HAP-1 (cell line): Measurements from ENCODE around the gene NKD2.
"Not testable (repeated sequence)": the region's sequence is repeated elsewhere in the genome, so short reads cannot be mapped to it uniquely, and the experiment has no call there.

Experiments used
- DNase-seq, 2 experiments: peaks; one replicate each; pipeline ENCODE4 v3.0.0-alpha.2; 2016 to 2020; ENCODE audit warnings: low spot score in 2 of 2
- H3K27me3 ChIP-seq: fragments of 250-450 bp; sonication (Bioruptor Pico); 2 replicates; pipeline ENCODE4 v1.5.1; 2020; ENCODE audit warnings: low read depth, mild to moderate bottlenecking, moderate library complexity
- H3K36me3 ChIP-seq: fragments of 250-450 bp; sonication (Bioruptor Pico); replicated peaks from 2 replicates; pipeline ENCODE4 v1.5.1; 2020; ENCODE audit warnings: mild to moderate bottlenecking
- H3K4me1 ChIP-seq: fragments of 250-450 bp; sonication (Bioruptor Pico); 2 replicates; pipeline ENCODE4 v1.5.1; 2020; ENCODE audit warnings: mild to moderate bottlenecking
- H3K4me3 ChIP-seq: fragments of 250-450 bp; sonication (Bioruptor Pico); 2 replicates; pipeline ENCODE4 v1.5.1; 2020; ENCODE audit warnings: mild to moderate bottlenecking, moderate library complexity
- H3K9me3 ChIP-seq: fragments of 250-450 bp; sonication (Bioruptor Pico); 2 replicates; pipeline ENCODE4 v1.5.1; 2020; ENCODE audit warnings: mild to moderate bottlenecking, moderate library complexity
- in situ Hi-C: fragments of 300-500 bp; cut with MboI; formaldehyde crosslinking; loops from 3 replicates; pipeline ENCODE4 v1.14.3; 2020; ENCODE audit warnings: low sequenced_read_pairs, inconsistent platforms, mixed read lengths

Gene NKD2

DNA sequence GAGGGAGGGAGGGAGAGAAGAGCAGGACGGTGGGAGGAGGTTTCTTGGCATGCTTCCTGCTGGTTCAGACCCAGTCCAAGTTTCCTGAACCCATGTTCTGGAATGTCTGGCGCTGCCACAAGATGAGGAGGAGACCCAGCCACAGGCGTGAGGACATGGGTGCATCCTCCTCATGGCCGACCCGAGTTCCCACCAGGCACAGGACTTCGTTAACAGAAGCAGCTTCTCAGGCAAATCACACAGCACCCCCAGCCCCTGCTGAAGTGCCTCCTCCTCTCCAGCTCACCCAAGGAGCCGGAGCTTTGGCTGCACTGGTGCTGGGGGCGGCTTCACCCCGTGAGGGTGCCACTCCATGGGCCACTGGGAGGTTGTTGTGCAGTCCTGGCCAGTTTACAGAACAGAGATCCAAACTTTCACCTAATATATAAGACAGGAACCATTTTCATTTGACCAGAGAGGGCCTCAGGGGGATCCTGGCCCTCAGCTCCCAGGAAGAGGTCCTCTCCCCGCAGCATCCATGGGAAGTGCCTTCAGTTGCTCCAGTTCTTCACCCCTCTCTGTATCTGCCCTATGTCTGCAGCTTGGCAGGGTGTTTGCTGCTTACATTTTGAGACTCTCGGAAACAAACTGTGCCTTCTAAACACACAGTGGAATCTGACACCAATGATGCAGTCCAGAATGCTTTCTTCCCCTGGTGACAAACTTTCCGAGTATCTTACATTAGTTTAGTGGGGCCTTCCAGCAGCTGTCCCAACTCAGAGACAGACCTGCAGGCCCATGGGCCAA lies 10.2 kb upstream of the NKD2 start:
- H3K36me3 ChIP-seq, result no peaks in the 10 kb centered on the region; the same call in 1 of the 2 replicates
- no peaks in the 10 kb centered on the region for H3K27me3 ChIP-seq
- H3K4me3 ChIP-seq, result no peak overlapping the region
- no peaks in the 10 kb centered on the region for H3K4me1 ChIP-seq
- in situ Hi-C loops, result no loop called here
- no peaks in the 10 kb centered on the region; the same call in 1 of the 2 replicates for H3K9me3 ChIP-seq
- DNase-seq, result peak in 1 of 2 experiments; percentile 3

DNA sequence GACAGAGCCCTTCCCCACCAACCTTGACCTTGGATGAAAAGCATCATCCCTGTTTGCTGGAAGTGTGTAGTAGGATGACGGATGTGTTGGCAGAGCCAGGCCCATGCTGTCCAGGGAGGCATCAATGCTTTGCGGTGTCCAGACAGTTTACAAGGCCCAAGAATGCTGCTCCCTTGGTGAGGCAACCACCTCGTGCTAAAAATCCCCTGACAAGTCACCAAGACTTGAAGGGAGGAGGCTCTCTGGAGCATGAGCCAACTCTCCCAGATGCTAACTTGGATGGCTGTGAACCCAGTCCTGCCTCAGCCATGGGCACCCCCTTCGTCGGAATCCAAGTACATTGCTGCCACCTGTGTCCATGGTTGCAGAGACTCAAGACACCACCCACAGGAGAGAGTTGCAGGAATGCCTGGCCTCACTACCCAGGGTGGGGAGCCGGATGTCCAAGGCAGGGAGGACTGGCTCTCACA lies 9.5 kb upstream of the NKD2 start:
- Histone ChIP-seq H3K4me1 (no peaks in the 10 kb centered on the region), H3K9me3 (no peaks in the 10 kb centered on the region; the same call in 1 of the 2 replicates), H3K27me3 (no peaks in the 10 kb centered on the region), H3K36me3 (no peaks in the 10 kb centered on the region; the same call in 1 of the 2 replicates), H3K4me3 (no peak overlapping the region)
- in situ Hi-C loops, result no loop called here
- DNase-seq, result peak in 1 of 2 experiments; percentile 6

DNA sequence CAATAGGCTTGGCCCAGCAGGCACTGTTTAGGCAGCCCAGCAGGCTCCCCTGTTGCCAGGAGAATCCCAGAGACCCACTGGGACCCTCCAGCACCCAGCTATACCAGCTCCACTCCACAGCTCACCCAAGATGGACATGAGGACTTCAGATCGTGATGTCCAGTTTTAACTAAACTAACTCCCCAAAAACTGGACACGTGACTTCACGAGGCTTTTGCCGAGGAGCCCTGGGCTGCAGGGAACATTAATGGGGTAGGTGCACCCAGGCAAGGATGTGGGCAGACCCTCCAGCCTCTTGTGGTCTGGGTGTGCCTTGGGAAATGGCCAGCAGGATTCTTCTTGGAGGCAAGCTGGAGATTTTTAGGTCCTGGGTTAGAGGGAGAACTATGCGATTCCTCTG lies 8.9 kb upstream of the NKD2 start:
- Histone ChIP-seq H3K4me3 (no peak overlapping the region), H3K4me1 (no peaks in the 10 kb centered on the region), H3K36me3 (no peaks in the 10 kb centered on the region; the same call in 1 of the 2 replicates), H3K9me3 (no peaks in the 10 kb centered on the region; the same call in 1 of the 2 replicates), H3K27me3 (no peaks in the 10 kb centered on the region)
- DNase-seq, result no peak
- in situ Hi-C loops, result no loop called here

DNA sequence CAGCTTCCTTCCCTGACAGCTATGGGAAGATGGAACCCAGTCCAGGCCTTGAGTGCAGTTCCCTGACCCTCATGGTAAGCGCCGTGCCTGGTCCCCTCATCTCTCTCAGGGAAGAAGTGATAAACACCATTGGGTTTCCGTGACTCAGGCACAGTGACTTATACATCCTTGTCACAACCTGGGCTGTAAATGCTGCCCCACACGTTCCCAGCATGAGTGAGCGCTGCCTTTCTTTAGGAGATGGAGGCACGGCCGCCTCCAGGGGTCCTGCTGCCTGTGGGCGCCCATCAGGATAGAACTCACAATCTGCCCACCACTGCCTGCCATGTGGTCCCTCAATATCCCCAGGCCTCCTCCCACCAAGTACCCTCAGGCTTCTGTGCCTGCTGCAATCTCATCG lies 8.3 kb upstream of the NKD2 start:
- no peaks in the 10 kb centered on the region for H3K27me3 ChIP-seq
- no peak overlapping the region for H3K4me3 ChIP-seq
- in situ Hi-C loops, result no loop called here
- H3K9me3 ChIP-seq, result no peaks in the 10 kb centered on the region; the same call in 1 of the 2 replicates
- no peak for DNase-seq
- no peaks in the 10 kb centered on the region for H3K4me1 ChIP-seq
- no peaks in the 10 kb centered on the region; the same call in 1 of the 2 replicates for H3K36me3 ChIP-seq

DNA sequence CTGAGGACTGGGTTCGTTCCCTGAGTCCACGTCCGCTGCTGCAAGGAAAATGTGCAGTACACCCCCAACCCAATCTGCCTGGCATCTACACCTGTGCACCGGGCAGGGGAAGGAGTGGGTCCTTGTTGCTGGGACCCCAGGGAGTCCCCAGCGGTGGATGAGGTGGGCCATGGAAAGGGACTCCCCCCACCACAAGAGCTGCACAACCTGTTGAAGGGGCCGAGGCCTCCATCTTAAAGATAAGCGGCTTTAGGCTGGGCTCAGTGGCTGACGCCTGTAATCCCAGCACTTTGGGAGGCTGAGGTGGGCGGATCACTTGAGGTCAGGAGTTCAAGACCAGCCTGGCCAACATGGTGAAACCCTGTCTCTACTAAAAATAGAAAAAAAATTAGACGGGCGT lies 7.8 kb upstream of the NKD2 start:
- in situ Hi-C loops, H3K4me1 ChIP-seq, H3K36me3 ChIP-seq, H3K9me3 ChIP-seq, H3K4me3 ChIP-seq, H3K27me3 ChIP-seq: not testable (repeated sequence)
- peak in 1 of 2 experiments; percentile 5 for DNase-seq

DNA sequence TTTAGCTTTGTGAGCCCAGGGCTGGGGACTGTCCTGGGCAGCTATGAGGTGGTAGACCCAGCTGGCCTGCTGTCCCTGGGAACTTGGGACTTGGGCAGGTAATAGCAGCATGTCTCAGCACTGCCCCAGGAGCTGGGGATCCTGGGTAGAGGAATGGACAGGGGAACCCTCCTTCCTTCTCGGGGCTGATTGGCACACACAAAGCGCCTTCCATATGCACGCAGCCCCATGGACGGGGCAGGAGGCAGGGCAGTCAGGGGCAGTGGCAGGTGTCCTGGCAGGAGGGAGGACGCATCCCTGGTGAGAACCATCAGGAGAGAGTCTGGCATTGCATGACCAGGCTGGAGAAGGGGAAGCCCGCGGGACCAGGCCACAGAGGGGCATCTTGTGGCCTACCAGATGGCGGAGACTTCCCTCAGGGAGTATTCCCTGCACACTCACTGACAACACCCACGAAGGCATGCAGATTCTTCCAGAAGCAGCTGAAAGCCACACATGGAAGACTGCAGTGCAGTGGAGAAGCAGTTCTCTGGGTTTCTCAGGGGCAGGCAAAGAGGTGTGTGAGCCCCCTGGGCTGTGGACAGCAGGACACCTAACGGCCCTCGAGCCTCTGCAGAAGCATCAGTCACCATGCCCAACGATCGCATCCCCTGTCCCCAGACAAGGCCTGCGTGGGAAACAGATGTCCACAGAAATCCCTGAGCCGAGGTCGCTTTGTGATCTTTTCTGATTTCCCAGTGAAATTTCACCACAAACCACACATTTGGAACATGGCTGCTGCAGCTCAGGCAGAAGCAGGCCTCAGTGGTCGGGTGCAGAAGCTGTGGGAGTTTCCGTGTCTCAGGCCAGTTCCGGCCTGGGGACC lies 7.0 kb upstream of the NKD2 start:
- Histone ChIP-seq H3K36me3 (no peaks in the 10 kb centered on the region; the same call in 1 of the 2 replicates), H3K4me3 (no peak overlapping the region), H3K27me3 (no peaks in the 10 kb centered on the region), H3K4me1 (no peaks in the 10 kb centered on the region), H3K9me3 (no peaks in the 10 kb centered on the region; the same call in 1 of the 2 replicates)
- in situ Hi-C loops, result no loop called here
- peak in 1 of 2 experiments; percentile 5 for DNase-seq

DNA sequence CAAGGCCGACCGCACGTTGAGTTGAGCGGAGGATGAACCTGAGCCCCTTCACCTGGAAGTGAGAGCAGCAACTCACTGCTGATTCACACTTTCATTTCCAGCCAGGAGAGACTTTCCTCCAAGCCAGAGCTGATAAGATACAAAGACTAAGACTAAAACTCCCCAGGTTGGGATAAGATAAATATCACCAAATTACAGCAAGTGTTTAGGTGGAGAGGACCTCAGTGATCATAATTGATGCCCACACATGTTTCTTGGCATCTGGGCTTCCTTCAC lies 6.4 kb upstream of the NKD2 start:
- no peak for DNase-seq
- Histone ChIP-seq H3K27me3 (no peaks in the 10 kb centered on the region), H3K4me3 (no peak overlapping the region), H3K4me1 (no peaks in the 10 kb centered on the region), H3K36me3 (no peaks in the 10 kb centered on the region; the same call in 1 of the 2 replicates), H3K9me3 (no peaks in the 10 kb centered on the region; the same call in 1 of the 2 replicates)
- in situ Hi-C loops, result no loop called here

DNA sequence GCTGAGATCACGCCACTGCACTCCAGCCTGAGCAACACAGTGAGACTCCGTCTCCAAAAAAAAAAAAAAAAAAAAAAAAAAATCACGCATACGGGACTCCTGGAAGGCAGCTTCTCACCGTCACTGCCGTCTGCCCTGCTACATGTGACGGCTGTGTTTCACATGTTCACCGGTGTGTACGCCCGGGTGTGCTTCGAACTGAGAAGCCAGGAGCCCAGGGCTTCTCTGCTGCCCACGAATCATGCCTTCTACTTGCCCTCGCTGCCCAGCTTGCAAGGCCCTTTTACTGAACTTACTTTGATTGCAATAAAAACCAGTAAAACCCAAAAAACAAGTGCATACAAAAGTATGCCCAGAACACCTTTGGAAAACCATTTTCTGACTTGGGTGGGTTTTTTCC lies 5.8 kb upstream of the NKD2 start:
- no peaks in the 10 kb centered on the region for H3K27me3 ChIP-seq
- in situ Hi-C loops, result no loop called here
- H3K4me1 ChIP-seq, result no peaks in the 10 kb centered on the region

DNA sequence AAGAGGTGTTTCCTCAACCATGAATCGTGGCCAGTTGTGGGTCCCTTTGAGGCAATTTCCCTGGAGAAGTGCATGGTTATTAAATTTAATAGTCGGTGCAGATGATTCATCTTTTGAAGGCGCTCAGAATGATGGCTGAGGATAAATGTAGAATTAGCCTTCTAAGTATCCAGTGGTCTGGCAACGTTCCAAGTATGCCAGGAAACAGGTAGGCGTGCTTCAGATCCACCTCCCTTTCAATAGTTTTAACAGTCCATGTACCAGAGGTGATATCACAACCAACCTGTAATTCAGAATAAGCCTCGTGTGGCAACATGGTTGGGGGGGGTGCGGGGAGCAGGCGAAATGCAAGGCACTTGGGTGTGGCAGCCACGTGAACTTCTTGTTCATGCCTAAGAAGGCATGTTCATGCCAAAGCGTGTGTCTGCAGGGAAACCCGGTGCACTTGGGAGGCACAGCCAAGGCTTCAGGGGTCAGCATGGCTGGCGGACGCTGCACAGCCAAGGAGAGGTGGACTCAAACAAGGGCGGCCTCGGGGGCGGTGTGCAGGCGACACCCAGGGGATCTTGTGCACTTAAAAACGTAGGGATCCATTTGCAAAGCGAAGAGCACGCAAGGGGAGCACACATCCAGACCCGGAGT lies 5.2 kb upstream of the NKD2 start:
- no peaks in the 10 kb centered on the region for H3K27me3 ChIP-seq
- in situ Hi-C loops, result no loop called here
- DNase-seq, result peak in 1 of 2 experiments; percentile 10
- H3K4me3 ChIP-seq, result no peak overlapping the region
- H3K4me1 ChIP-seq, result no peaks in the 10 kb centered on the region
- H3K36me3 ChIP-seq, result no peaks in the 10 kb centered on the region
- H3K9me3 ChIP-seq, result no peaks in the 10 kb centered on the region

More for the DNA sequence above, 5.8 kb upstream of the NKD2 start:
- no peaks in the 10 kb centered on the region for H3K36me3 ChIP-seq
- H3K9me3 ChIP-seq, result no peaks in the 10 kb centered on the region
- DNase-seq, result no peak
- H3K4me3 ChIP-seq, result no peak overlapping the region

DNA sequence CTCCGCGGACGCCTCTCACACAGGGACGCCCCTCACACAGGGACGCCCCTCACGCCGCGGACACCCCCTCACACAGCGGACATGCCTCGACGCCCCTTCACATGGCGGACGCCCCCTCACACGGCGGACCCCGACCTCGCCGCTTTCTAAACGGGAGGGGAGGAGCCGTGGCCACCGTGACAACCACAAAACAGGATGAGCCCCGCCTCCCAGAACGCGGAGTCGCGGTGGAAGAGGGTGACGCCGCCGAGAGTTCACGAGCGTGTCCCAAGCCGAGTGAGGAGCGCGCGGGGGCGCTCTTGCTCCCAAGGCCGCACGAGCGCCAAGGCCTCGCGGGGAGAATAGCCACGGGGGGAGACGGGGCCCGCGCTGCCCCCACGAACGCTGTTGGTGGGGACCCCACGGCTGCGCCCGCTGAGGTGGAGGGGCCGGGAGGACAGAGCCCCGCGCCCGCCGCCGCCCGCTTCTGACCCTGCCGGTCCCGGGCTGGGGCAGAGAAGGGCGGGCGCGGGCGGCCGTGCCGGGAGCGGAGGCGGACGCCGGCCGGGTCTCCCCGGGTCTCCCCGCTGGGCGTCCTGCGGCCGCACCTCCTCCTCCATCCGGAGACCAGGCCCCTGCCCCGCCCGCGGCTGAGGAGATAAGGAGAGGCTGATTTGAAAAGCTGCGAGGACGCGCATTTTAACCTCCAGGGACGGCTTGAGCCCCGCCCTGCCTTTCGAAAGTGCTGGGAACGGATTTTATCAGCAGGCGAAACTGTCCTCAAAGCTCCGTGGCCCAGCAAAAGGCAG lies 3.9 kb upstream of the NKD2 start:
- in situ Hi-C loops, result no loop called here
- H3K4me1 ChIP-seq, result no peaks in the 10 kb centered on the region
- no peaks in the 10 kb centered on the region for H3K36me3 ChIP-seq
- H3K9me3 ChIP-seq, result no peaks in the 10 kb centered on the region
- peak; percentile 20 to 81 for DNase-seq
- H3K4me3 ChIP-seq, result peak overlapping the region; percentile 30
- no peaks in the 10 kb centered on the region for H3K27me3 ChIP-seq

DNA sequence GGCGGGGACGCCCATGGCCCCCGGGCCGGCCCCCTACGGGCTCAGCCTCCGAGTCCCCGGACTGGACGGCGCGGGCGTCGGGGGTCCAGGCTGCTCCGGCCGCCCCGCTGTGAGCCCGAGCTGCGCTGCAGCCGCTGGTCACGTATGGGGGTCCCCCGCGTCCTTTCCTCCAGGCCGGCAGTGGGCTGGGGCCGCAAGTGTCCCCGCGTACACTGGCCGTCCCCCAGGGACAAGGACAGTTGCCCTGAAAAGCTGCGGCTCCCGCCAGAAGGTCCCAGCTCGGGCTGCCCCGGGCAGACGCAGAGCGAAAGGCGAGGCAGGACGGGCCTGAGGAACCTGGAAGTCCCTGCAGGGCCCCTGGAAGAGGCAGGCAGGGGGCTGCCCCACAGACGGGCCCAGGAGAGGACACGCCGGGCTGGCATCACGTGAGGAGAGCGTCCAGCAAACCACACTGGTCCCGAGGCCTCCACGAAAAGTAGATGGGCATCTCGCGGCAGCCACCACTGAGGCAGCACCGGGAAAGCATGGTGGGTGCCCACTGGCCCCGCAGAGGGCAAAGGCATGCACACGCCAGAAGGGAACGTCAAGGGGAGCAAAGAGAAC lies 3.3 kb upstream of the NKD2 start:
- H3K9me3 ChIP-seq, result no peaks in the 10 kb centered on the region
- no peaks in the 10 kb centered on the region for H3K4me1 ChIP-seq
- H3K4me3 ChIP-seq, result peak overlapping the region; percentile 30
- no peaks in the 10 kb centered on the region for H3K27me3 ChIP-seq
- peak in 1 of 2 experiments; percentile 3 for DNase-seq
- no peaks in the 10 kb centered on the region for H3K36me3 ChIP-seq
- in situ Hi-C loops, result no loop called here

DNA sequence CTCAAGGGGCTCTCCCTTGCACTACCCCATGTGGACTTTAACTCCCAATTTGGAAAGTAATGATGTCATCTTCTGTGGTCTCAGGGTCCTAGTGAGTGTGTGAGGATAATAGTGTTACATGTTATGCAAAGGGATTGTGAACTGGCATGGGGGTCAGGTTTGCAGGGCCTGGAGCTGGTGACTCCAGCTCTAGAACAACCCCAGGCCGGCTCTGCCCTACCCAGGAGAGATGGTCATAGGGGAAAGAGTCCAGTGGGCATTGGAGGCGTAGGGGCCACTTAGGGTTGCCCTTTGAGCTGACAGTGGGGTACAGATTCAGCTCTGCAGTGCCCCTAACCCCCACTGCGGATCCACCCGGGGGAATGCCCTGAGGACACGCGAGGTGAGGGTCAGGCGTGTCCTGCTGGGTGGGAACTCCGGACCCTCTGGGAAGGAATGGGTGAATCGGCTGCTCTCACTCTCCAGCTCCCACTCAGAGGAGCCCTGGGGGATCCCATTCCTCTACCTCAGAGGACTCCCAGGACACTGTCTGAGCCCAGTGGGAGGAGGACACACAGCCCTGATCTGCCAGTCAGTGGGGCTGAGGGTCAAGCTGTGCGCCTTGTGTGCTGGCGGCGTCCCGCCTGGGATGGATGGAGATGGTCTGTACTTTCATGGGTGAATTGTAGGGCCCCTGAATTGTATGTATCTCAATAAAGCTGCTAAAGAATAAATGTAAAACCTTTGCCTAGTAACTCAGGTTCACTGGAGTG lies 2.5 kb upstream of the NKD2 start:
- peak in 1 of 2 experiments; percentile 5 for DNase-seq
- Histone ChIP-seq H3K4me3 (no peak overlapping the region), H3K9me3 (no peaks in the 10 kb centered on the region), H3K27me3 (no peaks in the 10 kb centered on the region), H3K36me3 (no peaks in the 10 kb centered on the region), H3K4me1 (no peaks in the 10 kb centered on the region)
- in situ Hi-C loops, result no loop called here
